ENCODE measurements around the gene PRKCE. TPM values are rescaled to one million over a fixed set of nuclear protein-coding genes. Genes with fewer than 3 reads are reported as not detected.

Gene PRKCE
- total RNA-seq, 1 experiment from 2014 or later = 2.4 TPM

- CTCF ChIA-PET = no interaction called here
- TF ChIP-seq EZH2 (IDR thresholded peaks at IDR 0.05; ENCODE audit: borderline replicate concordance, low read depth, low read length, poor library complexity, severe bottlenecking) = no peak
- TF ChIP-seq, protein P1, sequence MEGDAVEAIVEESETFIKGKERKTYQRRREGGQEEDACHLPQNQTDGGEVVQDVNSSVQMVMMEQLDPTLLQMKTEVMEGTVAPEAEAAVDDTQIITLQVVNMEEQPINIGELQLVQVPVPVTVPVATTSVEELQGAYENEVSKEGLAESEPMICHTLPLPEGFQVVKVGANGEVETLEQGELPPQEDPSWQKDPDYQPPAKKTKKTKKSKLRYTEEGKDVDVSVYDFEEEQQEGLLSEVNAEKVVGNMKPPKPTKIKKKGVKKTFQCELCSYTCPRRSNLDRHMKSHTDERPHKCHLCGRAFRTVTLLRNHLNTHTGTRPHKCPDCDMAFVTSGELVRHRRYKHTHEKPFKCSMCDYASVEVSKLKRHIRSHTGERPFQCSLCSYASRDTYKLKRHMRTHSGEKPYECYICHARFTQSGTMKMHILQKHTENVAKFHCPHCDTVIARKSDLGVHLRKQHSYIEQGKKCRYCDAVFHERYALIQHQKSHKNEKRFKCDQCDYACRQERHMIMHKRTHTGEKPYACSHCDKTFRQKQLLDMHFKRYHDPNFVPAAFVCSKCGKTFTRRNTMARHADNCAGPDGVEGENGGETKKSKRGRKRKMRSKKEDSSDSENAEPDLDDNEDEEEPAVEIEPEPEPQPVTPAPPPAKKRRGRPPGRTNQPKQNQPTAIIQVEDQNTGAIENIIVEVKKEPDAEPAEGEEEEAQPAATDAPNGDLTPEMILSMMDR (conservative IDR thresholded peaks at IDR 0.05; ENCODE audit: low read depth, low read length) = no peak
- Histone ChIP-seq H3K4me1 (ENCODE audit: insufficient read depth, low read length, poor library complexity, severe bottlenecking) (no peaks in the 10 kb centered on the region), H3K4me3 (ENCODE audit: low read depth, low read length, poor library complexity, severe bottlenecking) (no peak overlapping the region), H3K27me3 (replicated peaks; ENCODE audit: insufficient read depth, low read depth, low read length, poor library complexity) (no peaks in the 10 kb centered on the region), H3K9me3 (ENCODE audit: low read depth, low read length, poor library complexity, severe bottlenecking) (no peaks in the 10 kb centered on the region), H3K27ac (ENCODE audit: low read depth, low read length, poor library complexity, severe bottlenecking) (no peak overlapping the region), H3K36me3 (ENCODE audit: insufficient read depth, low read length, poor library complexity, severe bottlenecking) (no peaks in the 10 kb centered on the region)
- intact Hi-C loops (cut with micrococcal nuclease; ENCODE audit: unreplicated experiment) = no loop called here
- POLR2A ChIA-PET (ENCODE audit: low non-redundant PET) = no interaction called here
- no TSS peak for BruUV-seq (replicated peaks)
- no peak for DNase-seq (ENCODE audit: low spot score)
Observed at GRCh38 chr2:46082531-46083485, 431.3 kb downstream of the PRKCE start.

- POLR2A ChIA-PET (ENCODE audit: low non-redundant PET) = no interaction called here
Observed at GRCh38 chr2:46086578-46087070, 435.1 kb downstream of the PRKCE start.

GRCh38 chr2:46087492-46087891 is 436.0 kb downstream of the PRKCE start:
- POLR2A ChIA-PET (ENCODE audit: low non-redundant PET) = no interaction called here
- H3K27ac ChIP-seq (ENCODE audit: low read depth, low read length, poor library complexity, severe bottlenecking) = no peak overlapping the region
- H3K4me3 ChIP-seq (ENCODE audit: low read depth, low read length, poor library complexity, severe bottlenecking) = no peak overlapping the region
- DNase-seq (ENCODE audit: low spot score) = no peak
- BruUV-seq (replicated peaks) = no TSS peak
- no peaks in the 10 kb centered on the region for H3K9me3 ChIP-seq (ENCODE audit: low read depth, low read length, poor library complexity, severe bottlenecking)
- no peak for TF ChIP-seq EZH2 (IDR thresholded peaks at IDR 0.05; ENCODE audit: borderline replicate concordance, low read depth, low read length, poor library complexity, severe bottlenecking)
- TF ChIP-seq, protein P1 (conservative IDR thresholded peaks at IDR 0.05; ENCODE audit: low read depth, low read length) = no peak
- CTCF ChIA-PET = no interaction called here
- no peaks in the 10 kb centered on the region for H3K36me3 ChIP-seq (ENCODE audit: insufficient read depth, low read length, poor library complexity, severe bottlenecking)
- intact Hi-C loops (cut with micrococcal nuclease; ENCODE audit: unreplicated experiment) = no loop called here
- H3K27me3 ChIP-seq (replicated peaks; ENCODE audit: insufficient read depth, low read depth, low read length, poor library complexity) = peaks cover 5% of the 10 kb centered on the region
- H3K4me1 ChIP-seq (ENCODE audit: insufficient read depth, low read length, poor library complexity, severe bottlenecking) = no peaks in the 10 kb centered on the region

More at GRCh38 chr2:46086578-46087070, 435.1 kb downstream of the PRKCE start:
- CTCF ChIA-PET = no interaction called here
- H3K4me1 ChIP-seq (ENCODE audit: insufficient read depth, low read length, poor library complexity, severe bottlenecking) = no peaks in the 10 kb centered on the region
- no peak for TF ChIP-seq EZH2 (IDR thresholded peaks at IDR 0.05; ENCODE audit: borderline replicate concordance, low read depth, low read length, poor library complexity, severe bottlenecking)
- TF ChIP-seq, protein P1 (conservative IDR thresholded peaks at IDR 0.05; ENCODE audit: low read depth, low read length) = no peak
- H3K27ac ChIP-seq (ENCODE audit: low read depth, low read length, poor library complexity, severe bottlenecking) = no peak overlapping the region
- H3K9me3 ChIP-seq (ENCODE audit: low read depth, low read length, poor library complexity, severe bottlenecking) = no peaks in the 10 kb centered on the region
- H3K36me3 ChIP-seq (ENCODE audit: insufficient read depth, low read length, poor library complexity, severe bottlenecking) = no peaks in the 10 kb centered on the region
- intact Hi-C loops (cut with micrococcal nuclease; ENCODE audit: unreplicated experiment) = no loop called here
- no peak overlapping the region for H3K4me3 ChIP-seq (ENCODE audit: low read depth, low read length, poor library complexity, severe bottlenecking)
- BruUV-seq (replicated peaks) = no TSS peak
- no peak for DNase-seq (ENCODE audit: low spot score)
- H3K27me3 ChIP-seq (replicated peaks; ENCODE audit: insufficient read depth, low read depth, low read length, poor library complexity) = no peaks in the 10 kb centered on the region
